8988T (cell line): ENCODE results near the gene RNF213.

ENCODE experiments used
- DNase-seq: peaks from one replicate; pipeline ENCODE4 v3.0.0; 2011

RNF213 gene

GRCh38 chr17:80353718-80354275 is 93.1 kb downstream of the RNF213 start:
- no peak for DNase-seq

GRCh38 chr17:80354336-80354735 is 93.7 kb downstream of the RNF213 start:
- no peak for DNase-seq

DNA sequence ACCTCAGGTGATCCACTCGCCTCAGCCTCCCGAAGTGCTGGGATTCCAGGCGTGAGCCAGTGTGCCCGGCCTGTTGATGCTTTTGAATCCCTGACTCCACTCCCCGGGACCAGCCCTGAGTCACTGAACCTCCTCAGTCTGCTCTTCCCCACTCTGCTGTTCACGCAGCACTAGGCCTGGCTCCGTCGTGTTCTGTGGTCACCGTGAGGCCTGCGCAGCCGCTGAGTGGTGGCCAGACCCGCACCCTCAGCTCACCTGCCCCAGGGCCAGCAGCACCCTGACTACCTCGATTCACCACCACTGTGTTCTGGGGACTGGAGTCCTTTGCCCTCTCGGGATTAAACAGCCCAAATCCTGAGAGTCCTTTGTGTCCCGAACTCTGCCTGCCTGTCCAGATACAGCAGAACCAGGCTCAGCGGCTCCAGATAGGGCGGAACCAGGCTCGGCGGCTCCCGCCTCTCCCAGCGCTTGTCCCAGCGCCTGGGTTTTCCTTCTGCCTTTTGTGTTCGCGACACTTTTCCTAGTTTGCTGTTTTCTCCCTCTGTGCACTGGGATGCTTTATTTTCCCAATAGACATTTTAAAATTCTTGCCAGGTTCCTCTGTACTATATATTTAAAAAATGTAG is 95.7 kb downstream of the RNF213 start:
- DNase-seq, result no peak

DNA sequence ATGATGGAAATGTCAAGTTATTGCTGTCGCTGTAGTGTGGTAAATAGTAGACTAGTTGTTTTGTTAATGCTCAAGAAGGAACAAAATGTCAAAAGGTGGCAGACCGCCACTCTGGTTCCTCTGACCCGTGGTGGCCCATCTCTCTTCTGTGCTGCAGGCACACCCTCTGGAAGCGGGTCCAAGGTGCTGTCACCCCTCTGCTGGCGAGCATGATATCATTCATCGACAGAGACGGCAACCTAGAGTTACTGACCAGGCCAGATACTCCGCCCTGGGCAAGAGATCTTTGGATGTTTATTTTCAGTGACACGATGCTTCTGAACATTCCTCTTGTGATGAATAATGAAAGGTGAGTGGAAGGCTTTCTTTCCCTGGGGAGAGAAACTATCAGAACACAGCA is 97.5 kb downstream of the RNF213 start:
- DNase-seq, result no peak

- no peak for DNase-seq
Measured at GRCh38 chr17:80358861-80359260, 98.2 kb downstream of the RNF213 start.

GRCh38 chr17:80359422-80360110 is 98.9 kb downstream of the RNF213 start:
- no peak for DNase-seq

- no peak for DNase-seq
Measured at GRCh38 chr17:80360396-80360795, 99.7 kb downstream of the RNF213 start.

- no peak for DNase-seq
Measured at GRCh38 chr17:80361495-80362220, 101.0 kb downstream of the RNF213 start.

- DNase-seq, result no peak
Measured at GRCh38 chr17:80362428-80363119, 101.9 kb downstream of the RNF213 start.

DNA sequence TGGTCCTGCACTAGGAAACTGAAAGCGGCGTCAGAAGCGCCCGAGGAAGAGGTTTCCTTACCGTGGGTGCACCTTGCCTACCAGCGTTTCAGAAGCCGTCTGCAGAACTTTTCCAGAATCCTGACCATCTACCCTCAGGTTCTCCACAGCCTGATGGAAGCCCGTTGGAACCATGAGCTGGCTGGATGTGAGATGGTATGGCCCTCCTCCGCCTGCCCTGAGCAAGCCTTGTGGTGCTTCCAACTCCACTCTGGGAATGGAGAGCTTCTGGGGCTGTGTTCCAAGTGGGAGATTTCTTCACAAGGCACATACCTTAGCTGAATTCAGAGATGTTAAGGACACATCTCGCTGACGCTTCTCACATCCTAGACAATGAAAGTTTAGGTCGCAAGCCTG is 102.5 kb downstream of the RNF213 start:
- DNase-seq, result no peak

- no peak for DNase-seq
Measured at GRCh38 chr17:80363518-80364090, 103.0 kb downstream of the RNF213 start.

DNA sequence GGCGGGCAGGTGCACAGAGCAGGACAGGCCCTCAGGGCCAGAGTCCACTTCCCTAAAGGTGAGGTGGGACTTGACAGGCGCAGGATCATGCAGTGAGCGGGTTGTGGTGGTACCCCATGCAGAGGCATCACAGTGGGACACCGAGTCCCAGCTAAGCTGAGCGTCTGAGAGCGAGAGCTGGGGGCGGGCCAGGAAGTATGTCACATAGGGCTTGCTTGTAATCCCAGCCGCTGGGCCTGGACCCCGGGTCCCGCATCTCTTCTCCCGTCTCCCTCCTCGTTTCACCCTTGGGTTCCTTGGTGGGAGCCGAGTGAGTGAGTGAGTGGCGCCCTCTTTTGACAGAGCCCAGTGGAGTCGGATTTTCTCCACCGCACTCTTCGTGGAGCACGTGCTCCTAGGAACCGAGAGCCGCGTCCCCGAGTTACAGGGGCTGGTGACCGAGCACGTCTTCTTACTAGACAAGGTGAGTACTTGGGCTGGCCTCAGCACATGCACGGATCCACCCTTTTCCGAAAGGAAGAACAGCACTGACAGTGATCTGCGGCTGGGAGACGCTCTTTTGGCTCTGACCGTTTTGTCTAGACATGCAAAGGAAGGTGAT is 103.5 kb downstream of the RNF213 start:
- no peak for DNase-seq

GRCh38 chr17:80365001-80365965 is 104.6 kb downstream of the RNF213 start:
- no peak for DNase-seq

GRCh38 chr17:80365983-80366382 is 105.3 kb downstream of the RNF213 start:
- no peak for DNase-seq

GRCh38 chr17:80367503-80367902 is 106.9 kb downstream of the RNF213 start:
- no peak for DNase-seq

DNA sequence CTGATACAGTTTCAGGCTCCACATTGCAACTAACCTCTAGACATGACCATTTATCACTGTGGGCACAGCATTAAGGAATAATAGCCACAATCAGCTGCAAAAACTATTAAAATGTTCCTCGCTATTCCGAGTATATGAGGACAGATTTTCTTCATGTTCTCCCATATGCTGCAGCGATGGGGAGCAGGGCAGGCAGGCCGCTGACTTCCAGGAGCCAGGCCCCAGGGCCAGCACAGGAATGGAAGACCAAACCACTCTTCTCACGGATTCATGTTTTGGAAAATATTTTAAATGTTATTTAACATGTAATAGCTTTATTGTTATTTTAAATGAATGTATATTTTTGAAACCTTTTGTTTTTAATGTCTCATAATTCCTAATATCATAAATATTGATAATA is 110.5 kb downstream of the RNF213 start:
- no peak for DNase-seq

- DNase-seq, result no peak
Measured at GRCh38 chr17:80372456-80372855, 111.8 kb downstream of the RNF213 start.

DNA sequence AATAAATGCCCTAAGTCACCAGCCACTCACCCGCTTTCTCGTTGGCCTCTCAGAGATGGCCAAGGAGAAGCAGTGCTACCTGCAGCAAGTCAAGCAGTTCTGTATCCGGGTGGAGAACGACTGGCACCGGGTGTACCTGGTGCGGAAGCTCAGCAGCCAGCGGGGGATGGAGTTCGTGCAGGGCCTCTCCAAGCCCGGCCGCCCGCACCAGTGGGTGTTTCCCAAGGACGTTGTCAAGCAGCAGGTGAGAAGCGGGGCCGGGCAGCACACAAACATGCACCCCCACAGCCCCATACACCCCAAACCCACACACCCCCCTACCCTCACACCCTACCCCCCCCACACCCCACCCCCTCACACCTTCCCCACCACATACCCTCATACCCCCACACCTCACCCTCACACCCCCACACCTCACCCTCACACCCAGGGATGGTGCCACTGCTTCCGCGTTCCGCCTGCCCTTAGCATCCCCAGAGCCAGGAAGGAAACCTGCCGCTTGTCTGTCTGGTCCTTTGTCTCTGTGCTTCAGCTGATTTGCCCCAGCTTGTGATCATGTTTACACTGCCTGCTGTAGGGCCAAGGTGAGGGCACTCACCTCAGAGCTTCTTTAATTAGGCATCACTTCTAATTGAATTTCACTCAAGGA is 112.4 kb downstream of the RNF213 start:
- DNase-seq, result no peak

GRCh38 chr17:80374039-80374731 is 113.5 kb downstream of the RNF213 start:
- DNase-seq, result no peak
